ENCODE data around the gene SETD1A.

The SETD1A gene

GRCh38 chr16:30957456-30958174 is at the start of gene SETD1A:
TSS of gene SETD1A (plus strand) at chr16:30957754. CDS start at chr16:30958732, 978 bp downstream.
- H3K4me1 ChIP-seq: peaks cover 0 to 38% (median 32%) of the 10 kb centered on the region in 4 donors
- H3K27me3 ChIP-seq: no peaks in the 10 kb centered on the region
- peak; percentile 97 to 98 for DNase-seq
- peak within 1 kb of the TSS; percentile 91 to 94 for H3K27ac ChIP-seq
- H3K4me3 ChIP-seq: peak within 1 kb of the TSS; percentile 74 to 96
- TF ChIP-seq CTCF (IDR thresholded peaks at IDR 0.05): peak in 1 of 2 experiments; percentile 5
- intact Hi-C loops (cut with DNase I; ENCODE audit: low total_unique reads): no loop called here
- no peaks in the 10 kb centered on the region for H3K9me3 ChIP-seq
- peaks cover 31 to 49% (median 32%) of the 10 kb centered on the region in 3 donors for H3K36me3 ChIP-seq

GRCh38 chr16:30910427-30911029 is 47.0 kb upstream of the SETD1A start:
- Histone ChIP-seq H3K4me3 (no peak overlapping the region), H3K4me1 (no peaks in the 10 kb centered on the region), H3K27me3 (no peaks in the 10 kb centered on the region), H3K27ac (no peak overlapping the region), H3K9me3 (no peaks in the 10 kb centered on the region), H3K36me3 (no peaks in the 10 kb centered on the region)
- no peak for DNase-seq
- no peak for TF ChIP-seq CTCF (IDR thresholded peaks at IDR 0.05)
- intact Hi-C loops (cut with DNase I; ENCODE audit: low total_unique reads): no loop called here

GRCh38 chr16:30912794-30913412 is 44.7 kb upstream of the SETD1A start:
- TF ChIP-seq CTCF (IDR thresholded peaks at IDR 0.05): no peak
- H3K27ac ChIP-seq: no peak overlapping the region
- H3K36me3 ChIP-seq: no peaks in the 10 kb centered on the region
- no peaks in the 10 kb centered on the region for H3K4me1 ChIP-seq
- intact Hi-C loops (cut with DNase I; ENCODE audit: low total_unique reads): no loop called here
- DNase-seq: no peak
- H3K4me3 ChIP-seq: no peak overlapping the region
- H3K9me3 ChIP-seq: no peaks in the 10 kb centered on the region
- H3K27me3 ChIP-seq: no peaks in the 10 kb centered on the region

GRCh38 chr16:30914830-30915229 is 42.7 kb upstream of the SETD1A start:
- intact Hi-C loops (cut with DNase I; ENCODE audit: low total_unique reads): no loop called here
- no peak overlapping the region for H3K4me3 ChIP-seq

GRCh38 chr16:30918614-30919013 is 38.9 kb upstream of the SETD1A start:
- H3K36me3 ChIP-seq: no peaks in the 10 kb centered on the region
- H3K27ac ChIP-seq: no peak overlapping the region
- no peak for TF ChIP-seq CTCF (IDR thresholded peaks at IDR 0.05)
- peaks cover 0 to 12% (median 3%) of the 10 kb centered on the region in 4 donors for H3K4me1 ChIP-seq
- no peak for DNase-seq
- intact Hi-C loops (cut with DNase I; ENCODE audit: low total_unique reads): no loop called here
- H3K27me3 ChIP-seq: no peaks in the 10 kb centered on the region
- no peak overlapping the region for H3K4me3 ChIP-seq
- H3K9me3 ChIP-seq: no peaks in the 10 kb centered on the region

More at GRCh38 chr16:30914830-30915229, 42.7 kb upstream of the SETD1A start:
- Histone ChIP-seq H3K27ac (no peak overlapping the region), H3K4me1 (no peaks in the 10 kb centered on the region), H3K9me3 (no peaks in the 10 kb centered on the region), H3K36me3 (no peaks in the 10 kb centered on the region), H3K27me3 (no peaks in the 10 kb centered on the region)
- no peak for TF ChIP-seq CTCF (IDR thresholded peaks at IDR 0.05)
- no peak for DNase-seq

Measured in tibial artery (tissue), 4 donors.